DOHH2 (cell line): ENCODE results near the gene TCF12.

Experiments used
- EZH2phosphoT487 ChIP-seq: fragments of 200-600 bp; sonication (generic); IDR thresholded peaks from 2 replicates; pipeline ENCODE4 v1.6.1; 2017; ENCODE audit warnings: borderline replicate concordance, mild to moderate bottlenecking, antibody characterized with exemption, low read length, moderate library complexity, mixed read lengths
- TF ChIP-seq, protein P1 (sequence below): fragments of 200-600 bp; sonication (generic); IDR thresholded peaks from one replicate; pipeline ENCODE4 v1.5.1; 2014; ENCODE audit warnings: antibody characterized with exemption, mild to moderate bottlenecking, low read depth, low read length; ENCODE audit not compliant: poor library complexity, severe bottlenecking

- TF ChIP-seq, protein P1, sequence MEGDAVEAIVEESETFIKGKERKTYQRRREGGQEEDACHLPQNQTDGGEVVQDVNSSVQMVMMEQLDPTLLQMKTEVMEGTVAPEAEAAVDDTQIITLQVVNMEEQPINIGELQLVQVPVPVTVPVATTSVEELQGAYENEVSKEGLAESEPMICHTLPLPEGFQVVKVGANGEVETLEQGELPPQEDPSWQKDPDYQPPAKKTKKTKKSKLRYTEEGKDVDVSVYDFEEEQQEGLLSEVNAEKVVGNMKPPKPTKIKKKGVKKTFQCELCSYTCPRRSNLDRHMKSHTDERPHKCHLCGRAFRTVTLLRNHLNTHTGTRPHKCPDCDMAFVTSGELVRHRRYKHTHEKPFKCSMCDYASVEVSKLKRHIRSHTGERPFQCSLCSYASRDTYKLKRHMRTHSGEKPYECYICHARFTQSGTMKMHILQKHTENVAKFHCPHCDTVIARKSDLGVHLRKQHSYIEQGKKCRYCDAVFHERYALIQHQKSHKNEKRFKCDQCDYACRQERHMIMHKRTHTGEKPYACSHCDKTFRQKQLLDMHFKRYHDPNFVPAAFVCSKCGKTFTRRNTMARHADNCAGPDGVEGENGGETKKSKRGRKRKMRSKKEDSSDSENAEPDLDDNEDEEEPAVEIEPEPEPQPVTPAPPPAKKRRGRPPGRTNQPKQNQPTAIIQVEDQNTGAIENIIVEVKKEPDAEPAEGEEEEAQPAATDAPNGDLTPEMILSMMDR = no peak
- no peak for TF ChIP-seq EZH2phosphoT487
These were observed 329.6 kb downstream of the TCF12 start for GRCh38 chr15:57248074-57248473.
